Activated CD8-positive, alpha-beta T cell treated with anti-CD3 and anti-CD28 coated beads for 36 hours (primary cell): ENCODE results near the gene UBXN1. TPM values are rescaled to one million over a fixed set of nuclear protein-coding genes. Genes with fewer than 3 reads are reported as not detected.
A peak's percentile ranks its signal among the peaks of the same experiment; 100 is the strongest.

ENCODE experiments used
- ATAC-seq: fragments of 200-7000 bp; cut with Tn5 transposase; one replicate; pipeline ENCODE4 v1.10.0; 2021; ENCODE audit warnings: mild to moderate bottlenecking, moderate library complexity
- CTCF ChIA-PET: fragments of 350-600 bp; sonication (Branson Sonifier 250); formaldehyde crosslinking; loops from one replicate; lab custom pipeline; 2021; ENCODE audit warnings: antibody characterized with exemption; lab: Charles Lee
- POLR2A ChIA-PET: fragments of 350-600 bp; sonication (Branson Sonifier 250); formaldehyde crosslinking; loops from one replicate; lab custom pipeline; 2021; ENCODE audit warnings: antibody characterized with exemption; lab: Charles Lee
- DNase-seq: peaks from one replicate; pipeline ENCODE4 v3.0.0-alpha.2; 2020
- H3K27ac Mint-ChIP-seq: one replicate; pipeline ENCODE4 v1.8.0; 2021; ENCODE audit warnings: mild to moderate bottlenecking, mixed read lengths
- H3K27me3 Mint-ChIP-seq: one replicate; pipeline ENCODE4 v1.8.0; 2021; ENCODE audit warnings: mixed read lengths
- H3K36me3 Mint-ChIP-seq: one replicate; pipeline ENCODE4 v1.8.0; 2021; ENCODE audit warnings: low read depth, mixed read lengths
- H3K4me1 Mint-ChIP-seq: one replicate; pipeline ENCODE4 v1.8.0; 2021; ENCODE audit warnings: low read depth, mixed read lengths
- H3K4me3 Mint-ChIP-seq: one replicate; pipeline ENCODE4 v1.8.0; 2021; ENCODE audit warnings: mild to moderate bottlenecking, moderate library complexity, mixed read lengths
- H3K9me3 Mint-ChIP-seq: one replicate; pipeline ENCODE4 v1.8.0; 2021; ENCODE audit warnings: mixed read lengths
- CTCF ChIP-seq: fragments of 200-600 bp; IDR thresholded peaks from one replicate; pipeline ENCODE4 v1.8.0; 2022; ENCODE audit warnings: antibody characterized with exemption, mild to moderate bottlenecking
- intact Hi-C: fragments of 100-400 bp; cut with micrococcal nuclease; formaldehyde crosslinking; loops from one replicate; pipeline ENCODE4 v1.10.0; 2022
- total RNA-seq, 2 experiments: library from RNA; stranded (reverse); gene quantifications; one replicate each; pipeline ENCODE4 v1.2.3, GENCODE V29; 2021

The UBXN1 gene
- total RNA-seq, 2 experiments from 2014 or later: 104 to 120 TPM

GRCh38 chr11:62712276-62712812, 33.5 kb upstream of the UBXN1 start:
- peaks cover 64% of the 10 kb centered on the region for H3K4me1 Mint-ChIP-seq
- no peak for TF ChIP-seq CTCF
- H3K27me3 Mint-ChIP-seq: no peaks in the 10 kb centered on the region
- intact Hi-C loops: no loop called here
- no peaks in the 10 kb centered on the region for H3K9me3 Mint-ChIP-seq
- H3K4me3 Mint-ChIP-seq: no peak overlapping the region
- POLR2A ChIA-PET: interaction anchor here (0.6 to 5.0 kb wide), 11 partner anchors 12 to 1122 kb away, joined by 3 to 34 read pairs (median 5); partner anchors contain the start of genes C11orf98, CSKMT, HNRNPUL2 and LBHD1
- CTCF ChIA-PET: no interaction called here
- H3K36me3 Mint-ChIP-seq: peaks cover 69% of the 10 kb centered on the region
- no peak for DNase-seq
- ATAC-seq: no peak
- H3K27ac Mint-ChIP-seq: peak overlapping the region; percentile 91

- intact Hi-C loops: no loop called here
- DNase-seq: peak; percentile 34
- peaks cover 71% of the 10 kb centered on the region for H3K4me1 Mint-ChIP-seq
- no peaks in the 10 kb centered on the region for H3K9me3 Mint-ChIP-seq
- CTCF ChIA-PET: interaction anchor here (1.0 to 2.5 kb wide), 4 partner anchors 9 to 77 kb away, joined by 3 to 13 read pairs (median 6); partner anchors contain the start of genes HNRNPUL2 and TMEM179B
- POLR2A ChIA-PET: interaction anchor here (1.0 to 6.3 kb wide), 18 partner anchors 13 to 174 kb away, joined by 3 to 41 read pairs (median 8); partner anchors contain the start of genes C11orf98, CSKMT, GANAB and HNRNPUL2
- TF ChIP-seq CTCF: no peak
- H3K36me3 Mint-ChIP-seq: peaks cover 57% of the 10 kb centered on the region
- no peak for ATAC-seq
- peak overlapping the region; percentile 99 for H3K27ac Mint-ChIP-seq
- H3K27me3 Mint-ChIP-seq: no peaks in the 10 kb centered on the region
- H3K4me3 Mint-ChIP-seq: peak overlapping the region; percentile 91
Observed at GRCh38 chr11:62710001-62710345, 31.1 kb upstream of the UBXN1 start.

GRCh38 chr11:62709247-62710000, 30.6 kb upstream of the UBXN1 start:
- H3K4me3 Mint-ChIP-seq: peak overlapping the region; percentile 91
- H3K27ac Mint-ChIP-seq: peak overlapping the region; percentile 99
- CTCF ChIA-PET: interaction anchor here (1.0 to 2.5 kb wide), 6 partner anchors 9 to 78 kb away, joined by 3 to 13 read pairs (median 3); partner anchors contain the start of genes HNRNPUL2, LBHD1, TMEM179B and UQCC3
- H3K36me3 Mint-ChIP-seq: peaks cover 54% of the 10 kb centered on the region
- peaks cover 67% of the 10 kb centered on the region for H3K4me1 Mint-ChIP-seq
- intact Hi-C loops: no loop called here
- no peaks in the 10 kb centered on the region for H3K9me3 Mint-ChIP-seq
- H3K27me3 Mint-ChIP-seq: no peaks in the 10 kb centered on the region
- ATAC-seq (peak; percentile 83), DNase-seq (peak; percentile 99)
- POLR2A ChIA-PET: interaction anchor here (0.6 to 6.3 kb wide), 29 partner anchors 11 to 174 kb away, joined by 3 to 41 read pairs (median 4); partner anchors contain the start of genes B3GAT3, C11orf98, CSKMT and GANAB
- no peak for TF ChIP-seq CTCF

GRCh38 chr11:62708793-62709192, 29.9 kb upstream of the UBXN1 start:
- no peaks in the 10 kb centered on the region for H3K9me3 Mint-ChIP-seq
- ATAC-seq: peak; percentile 40
- no peaks in the 10 kb centered on the region for H3K27me3 Mint-ChIP-seq
- ChIA-PET POLR2A (interaction anchor here (0.6 to 6.3 kb wide), 29 partner anchors 12 to 175 kb away, joined by 3 to 41 read pairs (median 4); partner anchors contain the start of genes B3GAT3, C11orf98, CSKMT and GANAB), CTCF (interaction anchor here (1.0 to 2.5 kb wide), 9 partner anchors 10 to 314 kb away, joined by 3 to 13 read pairs (median 3); partner anchors contain the start of genes HNRNPUL2, LBHD1, ROM1 and TMEM179B)
- H3K4me3 Mint-ChIP-seq: peak overlapping the region; percentile 91
- intact Hi-C loops: no loop called here
- H3K36me3 Mint-ChIP-seq: peaks cover 50% of the 10 kb centered on the region
- no peak for TF ChIP-seq CTCF
- peak; percentile 76 for DNase-seq
- H3K4me1 Mint-ChIP-seq: peaks cover 61% of the 10 kb centered on the region
- H3K27ac Mint-ChIP-seq: peak overlapping the region; percentile 99
